ENCODE measurements around the gene USP32.

USP32 gene

DNA sequence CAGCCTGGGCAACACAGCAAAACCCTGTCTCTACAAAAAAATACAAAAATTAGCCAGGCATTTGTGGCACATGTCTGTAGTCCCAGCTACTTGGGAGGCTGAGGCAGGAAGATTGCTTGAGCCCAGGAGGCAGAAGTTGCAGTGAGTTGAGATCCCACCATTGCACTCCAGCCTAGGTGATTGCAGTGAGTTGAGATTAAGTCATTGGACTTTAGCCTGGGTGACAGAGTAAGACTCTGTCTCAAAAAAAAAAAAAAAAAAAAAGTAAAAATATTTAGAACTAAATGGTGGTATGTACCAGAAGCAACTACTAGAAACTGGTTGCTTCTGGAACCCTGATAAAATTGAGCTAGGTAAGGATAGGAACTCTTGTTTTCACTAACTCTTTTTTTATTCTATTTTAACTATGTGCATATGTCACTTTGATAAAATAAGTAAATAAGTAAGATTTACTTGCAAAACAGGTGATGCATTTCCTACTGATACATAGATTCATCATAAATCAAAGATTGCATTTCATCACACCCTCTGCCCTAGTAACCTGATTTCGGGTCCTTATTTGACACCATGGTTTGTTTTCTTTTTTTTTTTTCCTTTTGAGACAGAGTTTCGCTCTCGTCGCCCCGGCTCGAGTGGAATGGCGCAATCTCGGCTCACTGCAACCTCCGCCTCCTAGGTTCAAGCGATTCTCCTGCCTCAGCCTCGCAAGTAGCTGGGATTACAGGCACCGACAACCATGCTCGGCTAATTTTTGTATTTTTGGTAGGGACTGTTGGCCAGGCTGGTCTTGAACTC, 66.0 kb downstream of the USP32 start:
- in situ Hi-C loops (cut with MboI; ENCODE audit: low sequenced_read_pairs, unreplicated experiment) = no loop called here
- TF ChIP-seq, protein P1, sequence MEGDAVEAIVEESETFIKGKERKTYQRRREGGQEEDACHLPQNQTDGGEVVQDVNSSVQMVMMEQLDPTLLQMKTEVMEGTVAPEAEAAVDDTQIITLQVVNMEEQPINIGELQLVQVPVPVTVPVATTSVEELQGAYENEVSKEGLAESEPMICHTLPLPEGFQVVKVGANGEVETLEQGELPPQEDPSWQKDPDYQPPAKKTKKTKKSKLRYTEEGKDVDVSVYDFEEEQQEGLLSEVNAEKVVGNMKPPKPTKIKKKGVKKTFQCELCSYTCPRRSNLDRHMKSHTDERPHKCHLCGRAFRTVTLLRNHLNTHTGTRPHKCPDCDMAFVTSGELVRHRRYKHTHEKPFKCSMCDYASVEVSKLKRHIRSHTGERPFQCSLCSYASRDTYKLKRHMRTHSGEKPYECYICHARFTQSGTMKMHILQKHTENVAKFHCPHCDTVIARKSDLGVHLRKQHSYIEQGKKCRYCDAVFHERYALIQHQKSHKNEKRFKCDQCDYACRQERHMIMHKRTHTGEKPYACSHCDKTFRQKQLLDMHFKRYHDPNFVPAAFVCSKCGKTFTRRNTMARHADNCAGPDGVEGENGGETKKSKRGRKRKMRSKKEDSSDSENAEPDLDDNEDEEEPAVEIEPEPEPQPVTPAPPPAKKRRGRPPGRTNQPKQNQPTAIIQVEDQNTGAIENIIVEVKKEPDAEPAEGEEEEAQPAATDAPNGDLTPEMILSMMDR (IDR thresholded peaks at IDR 0.05; ENCODE audit: borderline replicate concordance, control extremely low read depth, extremely low read depth, insufficient read depth, missing control alignments) = no peak
- DNase-seq (ENCODE audit: low spot score) = no peak

DNA sequence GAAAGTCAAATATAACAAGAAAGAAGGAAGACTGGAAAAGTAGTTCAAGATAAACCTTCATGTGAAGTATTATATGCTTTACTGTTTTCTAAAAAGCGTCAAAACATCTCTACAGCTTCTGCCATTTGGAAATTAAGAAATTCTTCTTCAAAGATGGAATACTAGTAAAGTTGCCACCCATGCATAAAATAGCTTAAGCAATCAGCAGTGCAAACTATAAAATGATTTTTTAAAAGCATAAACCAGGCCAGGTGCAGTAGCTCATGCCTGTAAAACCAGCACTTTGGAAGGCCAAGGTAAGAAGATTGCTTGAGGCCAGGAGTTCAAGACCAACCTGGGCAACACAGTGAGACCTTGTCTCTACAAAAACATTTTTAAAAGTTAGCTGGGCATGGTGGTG, 68.2 kb downstream of the USP32 start:
- TF ChIP-seq, protein P1 (IDR thresholded peaks at IDR 0.05; ENCODE audit: borderline replicate concordance, control extremely low read depth, extremely low read depth, insufficient read depth, missing control alignments) = no peak
- DNase-seq (ENCODE audit: low spot score) = no peak
- in situ Hi-C loops (cut with MboI; ENCODE audit: low sequenced_read_pairs, unreplicated experiment) = no loop called here

DNA sequence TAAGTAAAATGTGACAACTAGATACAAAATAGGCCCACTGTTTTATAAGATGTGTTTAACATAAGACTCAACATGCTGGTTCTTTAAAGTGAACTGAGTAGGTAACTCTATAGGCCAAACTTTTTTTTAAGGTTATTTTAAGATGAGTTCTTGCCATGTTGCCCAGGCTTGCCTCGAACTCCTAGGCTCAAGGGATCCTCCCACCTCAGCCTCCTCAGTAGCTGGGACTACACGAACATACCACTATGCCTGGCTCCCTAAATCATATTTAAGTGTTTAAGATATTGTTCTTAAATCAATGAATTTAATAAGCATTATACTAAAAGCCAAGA, 69.9 kb downstream of the USP32 start:
- in situ Hi-C loops (cut with MboI; ENCODE audit: low sequenced_read_pairs, unreplicated experiment) = no loop called here
- no peak for DNase-seq (ENCODE audit: low spot score)
- TF ChIP-seq, protein P1 (IDR thresholded peaks at IDR 0.05; ENCODE audit: borderline replicate concordance, control extremely low read depth, extremely low read depth, insufficient read depth, missing control alignments) = no peak

DNA sequence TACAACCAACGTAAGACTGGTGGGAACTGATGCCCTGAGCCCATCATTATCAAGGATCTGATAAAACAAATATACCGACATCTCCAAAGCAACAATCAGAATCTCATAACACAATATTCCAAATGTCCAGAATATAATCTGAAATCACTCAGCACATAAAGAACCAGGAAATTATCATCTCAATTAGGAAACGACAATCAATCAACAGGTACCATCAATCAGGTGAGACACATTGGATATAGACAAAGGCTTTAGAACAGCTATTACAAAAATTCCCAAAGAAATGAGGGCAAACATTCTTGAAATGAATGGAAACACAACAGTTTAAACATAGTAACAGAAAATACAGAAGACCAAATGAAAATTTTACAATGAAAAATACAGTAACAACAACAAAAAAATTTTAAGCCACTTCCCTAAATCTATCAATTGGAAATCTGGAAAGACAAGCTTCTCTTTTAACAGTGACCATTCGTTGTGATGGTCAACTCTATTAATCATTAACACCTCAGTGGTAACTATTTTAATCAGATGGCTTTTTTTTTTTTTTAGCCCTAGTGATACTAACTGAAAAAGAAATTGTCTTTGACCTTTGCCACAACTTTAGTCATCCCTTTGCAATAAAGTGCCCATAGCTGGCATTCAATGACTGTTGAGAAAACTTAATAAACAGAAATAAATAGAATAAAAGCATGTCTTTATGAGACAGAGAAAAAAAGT, 70.4 kb downstream of the USP32 start:
- TF ChIP-seq, protein P1 (IDR thresholded peaks at IDR 0.05; ENCODE audit: borderline replicate concordance, control extremely low read depth, extremely low read depth, insufficient read depth, missing control alignments) = no peak

DNA sequence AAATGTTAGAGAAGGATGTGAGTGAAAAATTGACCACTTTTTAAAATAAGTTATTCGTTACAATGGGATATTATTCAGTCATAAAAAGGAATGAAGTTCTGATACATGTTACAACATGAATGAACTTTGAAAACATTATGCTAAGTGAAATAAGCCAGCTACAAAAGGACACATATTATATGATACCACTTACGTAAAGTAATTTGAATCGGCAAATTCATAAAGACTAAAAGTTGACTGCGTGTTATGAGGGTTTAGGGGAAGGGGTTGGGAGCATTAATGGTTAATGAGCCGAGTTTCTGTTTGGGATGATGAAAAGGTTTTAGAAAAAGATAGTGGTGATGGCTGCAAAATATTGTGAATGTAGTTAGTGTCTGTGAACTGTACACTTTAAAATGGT, 73.1 kb downstream of the USP32 start:
- DNase-seq (ENCODE audit: low spot score) = no peak
- in situ Hi-C loops (cut with MboI; ENCODE audit: low sequenced_read_pairs, unreplicated experiment) = no loop called here
- TF ChIP-seq, protein P1 (IDR thresholded peaks at IDR 0.05; ENCODE audit: borderline replicate concordance, control extremely low read depth, extremely low read depth, insufficient read depth, missing control alignments) = no peak

More for the DNA sequence above, 70.4 kb downstream of the USP32 start:
- no peak for DNase-seq (ENCODE audit: low spot score)
- in situ Hi-C loops (cut with MboI; ENCODE audit: low sequenced_read_pairs, unreplicated experiment) = no loop called here

DNA sequence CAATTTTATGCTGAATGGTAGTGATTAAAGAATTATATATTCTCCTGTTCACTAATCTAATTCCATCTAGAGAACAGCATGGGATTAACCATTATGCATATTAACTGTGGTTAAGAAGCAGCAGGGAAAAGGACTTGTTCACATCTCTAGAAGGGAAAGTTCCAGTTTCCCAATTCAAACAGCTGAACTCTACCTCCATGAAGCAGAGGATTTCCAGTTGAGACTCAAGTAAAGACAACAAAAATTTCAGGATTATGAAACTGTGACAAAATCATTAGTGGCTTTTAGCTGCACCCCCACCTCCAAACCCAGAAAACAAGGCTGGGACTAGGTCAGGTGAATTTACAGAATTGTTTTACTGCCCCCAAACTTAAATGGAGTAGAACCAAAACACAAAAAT, 73.6 kb downstream of the USP32 start:
- in situ Hi-C loops (cut with MboI; ENCODE audit: low sequenced_read_pairs, unreplicated experiment) = no loop called here
- DNase-seq (ENCODE audit: low spot score) = no peak
- TF ChIP-seq, protein P1 (IDR thresholded peaks at IDR 0.05; ENCODE audit: borderline replicate concordance, control extremely low read depth, extremely low read depth, insufficient read depth, missing control alignments) = no peak

Data from GM13976 (cell line).